Measurements from ENCODE around the gene PRKN.

DNA sequence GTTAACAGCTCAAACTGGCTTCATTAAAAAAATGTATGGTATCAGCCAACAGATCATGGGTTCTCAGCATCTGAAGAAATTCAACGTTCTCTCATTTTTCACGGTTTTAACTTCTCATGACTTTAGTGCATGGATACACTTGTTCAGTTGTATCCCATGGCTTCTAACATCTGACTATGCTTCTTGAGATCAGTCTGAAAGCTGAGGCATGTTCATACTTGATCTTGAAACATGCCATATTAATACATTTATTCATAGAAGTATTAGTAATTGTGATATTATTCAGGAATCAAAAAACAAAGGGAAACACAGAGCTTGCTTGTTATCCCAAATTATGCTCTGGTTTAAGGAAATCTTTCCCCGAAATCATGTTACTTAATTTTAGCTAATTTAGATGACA, 649.4 kb downstream of the PRKN start:
- TF ChIP-seq, protein P1, sequence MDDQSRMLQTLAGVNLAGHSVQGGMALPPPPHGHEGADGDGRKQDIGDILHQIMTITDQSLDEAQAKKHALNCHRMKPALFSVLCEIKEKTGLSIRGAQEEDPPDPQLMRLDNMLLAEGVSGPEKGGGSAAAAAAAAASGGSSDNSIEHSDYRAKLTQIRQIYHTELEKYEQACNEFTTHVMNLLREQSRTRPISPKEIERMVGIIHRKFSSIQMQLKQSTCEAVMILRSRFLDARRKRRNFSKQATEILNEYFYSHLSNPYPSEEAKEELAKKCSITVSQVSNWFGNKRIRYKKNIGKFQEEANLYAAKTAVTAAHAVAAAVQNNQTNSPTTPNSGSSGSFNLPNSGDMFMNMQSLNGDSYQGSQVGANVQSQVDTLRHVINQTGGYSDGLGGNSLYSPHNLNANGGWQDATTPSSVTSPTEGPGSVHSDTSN (CRISPR knock-in tag; IDR thresholded peaks at IDR 0.05) = no peak
- TF ChIP-seq KLF7 (tag by site-specific recombination; IDR thresholded peaks at IDR 0.05; ENCODE audit: borderline replicate concordance) (no peak), TCF7L2 (IDR thresholded peaks at IDR 0.05; ENCODE audit: borderline replicate concordance, low read depth, low read length) (no peak), TSHZ1 (tag by site-specific recombination; IDR thresholded peaks at IDR 0.05; ENCODE audit: borderline replicate concordance) (no peak), CTCF (tag by site-specific recombination; IDR thresholded peaks at IDR 0.05) (no peak), ZNF324 (tag by site-specific recombination; IDR thresholded peaks at IDR 0.05) (no peak), ZNF624 (tag by site-specific recombination; IDR thresholded peaks at IDR 0.05) (no peak), ZNF629 (tag by site-specific recombination; IDR thresholded peaks at IDR 0.05) (no peak)
- TF ChIP-seq, protein P2, sequence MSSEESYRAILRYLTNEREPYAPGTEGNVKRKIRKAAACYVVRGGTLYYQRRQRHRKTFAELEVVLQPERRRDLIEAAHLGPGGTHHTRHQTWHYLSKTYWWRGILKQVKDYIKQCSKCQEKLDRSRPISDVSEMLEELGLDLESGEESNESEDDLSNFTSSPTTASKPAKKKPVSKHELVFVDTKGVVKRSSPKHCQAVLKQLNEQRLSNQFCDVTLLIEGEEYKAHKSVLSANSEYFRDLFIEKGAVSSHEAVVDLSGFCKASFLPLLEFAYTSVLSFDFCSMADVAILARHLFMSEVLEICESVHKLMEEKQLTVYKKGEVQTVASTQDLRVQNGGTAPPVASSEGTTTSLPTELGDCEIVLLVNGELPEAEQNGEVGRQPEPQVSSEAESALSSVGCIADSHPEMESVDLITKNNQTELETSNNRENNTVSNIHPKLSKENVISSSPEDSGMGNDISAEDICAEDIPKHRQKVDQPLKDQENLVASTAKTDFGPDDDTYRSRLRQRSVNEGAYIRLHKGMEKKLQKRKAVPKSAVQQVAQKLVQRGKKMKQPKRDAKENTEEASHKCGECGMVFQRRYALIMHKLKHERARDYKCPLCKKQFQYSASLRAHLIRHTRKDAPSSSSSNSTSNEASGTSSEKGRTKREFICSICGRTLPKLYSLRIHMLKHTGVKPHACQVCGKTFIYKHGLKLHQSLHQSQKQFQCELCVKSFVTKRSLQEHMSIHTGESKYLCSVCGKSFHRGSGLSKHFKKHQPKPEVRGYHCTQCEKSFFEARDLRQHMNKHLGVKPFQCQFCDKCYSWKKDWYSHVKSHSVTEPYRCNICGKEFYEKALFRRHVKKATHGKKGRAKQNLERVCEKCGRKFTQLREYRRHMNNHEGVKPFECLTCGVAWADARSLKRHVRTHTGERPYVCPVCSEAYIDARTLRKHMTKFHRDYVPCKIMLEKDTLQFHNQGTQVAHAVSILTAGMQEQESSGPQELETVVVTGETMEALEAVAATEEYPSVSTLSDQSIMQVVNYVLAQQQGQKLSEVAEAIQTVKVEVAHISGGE (tag by site-specific recombination; conservative IDR thresholded peaks at IDR 0.05; ENCODE audit: low read depth) = no peak
- TF ChIP-seq, protein P3, sequence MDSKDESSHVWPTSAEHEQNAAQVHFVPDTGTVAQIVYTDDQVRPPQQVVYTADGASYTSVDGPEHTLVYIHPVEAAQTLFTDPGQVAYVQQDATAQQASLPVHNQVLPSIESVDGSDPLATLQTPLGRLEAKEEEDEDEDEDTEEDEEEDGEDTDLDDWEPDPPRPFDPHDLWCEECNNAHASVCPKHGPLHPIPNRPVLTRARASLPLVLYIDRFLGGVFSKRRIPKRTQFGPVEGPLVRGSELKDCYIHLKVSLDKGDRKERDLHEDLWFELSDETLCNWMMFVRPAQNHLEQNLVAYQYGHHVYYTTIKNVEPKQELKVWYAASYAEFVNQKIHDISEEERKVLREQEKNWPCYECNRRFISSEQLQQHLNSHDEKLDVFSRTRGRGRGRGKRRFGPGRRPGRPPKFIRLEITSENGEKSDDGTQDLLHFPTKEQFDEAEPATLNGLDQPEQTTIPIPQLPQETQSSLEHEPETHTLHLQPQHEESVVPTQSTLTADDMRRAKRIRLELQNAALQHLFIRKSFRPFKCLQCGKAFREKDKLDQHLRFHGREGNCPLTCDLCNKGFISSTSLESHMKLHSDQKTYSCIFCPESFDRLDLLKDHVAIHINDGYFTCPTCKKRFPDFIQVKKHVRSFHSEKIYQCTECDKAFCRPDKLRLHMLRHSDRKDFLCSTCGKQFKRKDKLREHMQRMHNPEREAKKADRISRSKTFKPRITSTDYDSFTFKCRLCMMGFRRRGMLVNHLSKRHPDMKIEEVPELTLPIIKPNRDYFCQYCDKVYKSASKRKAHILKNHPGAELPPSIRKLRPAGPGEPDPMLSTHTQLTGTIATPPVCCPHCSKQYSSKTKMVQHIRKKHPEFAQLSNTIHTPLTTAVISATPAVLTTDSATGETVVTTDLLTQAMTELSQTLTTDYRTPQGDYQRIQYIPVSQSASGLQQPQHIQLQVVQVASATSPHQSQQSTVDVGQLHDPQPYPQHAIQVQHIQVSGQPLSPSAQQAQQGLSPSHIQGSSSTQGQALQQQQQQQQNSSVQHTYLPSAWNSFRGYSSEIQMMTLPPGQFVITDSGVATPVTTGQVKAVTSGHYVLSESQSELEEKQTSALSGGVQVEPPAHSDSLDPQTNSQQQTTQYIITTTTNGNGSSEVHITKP (tag by site-specific recombination; IDR thresholded peaks at IDR 0.05) = no peak
